PC-9 (cell line): Measurements from ENCODE around the gene DDX27.

Source experiments
- EZH2 ChIP-seq: fragments of 200-600 bp; sonication (generic); IDR thresholded peaks from 2 replicates; pipeline ENCODE4 v1.8.0; 2017; ENCODE audit warnings: antibody characterized with exemption, low read depth
- TF ChIP-seq, protein P1 (sequence below): fragments of 200-600 bp; sonication (generic); conservative IDR thresholded peaks from 2 replicates; pipeline ENCODE4 v1.6.1; 2017; ENCODE audit warnings: mixed run types, antibody characterized with exemption, mild to moderate bottlenecking, moderate library complexity

DNA sequence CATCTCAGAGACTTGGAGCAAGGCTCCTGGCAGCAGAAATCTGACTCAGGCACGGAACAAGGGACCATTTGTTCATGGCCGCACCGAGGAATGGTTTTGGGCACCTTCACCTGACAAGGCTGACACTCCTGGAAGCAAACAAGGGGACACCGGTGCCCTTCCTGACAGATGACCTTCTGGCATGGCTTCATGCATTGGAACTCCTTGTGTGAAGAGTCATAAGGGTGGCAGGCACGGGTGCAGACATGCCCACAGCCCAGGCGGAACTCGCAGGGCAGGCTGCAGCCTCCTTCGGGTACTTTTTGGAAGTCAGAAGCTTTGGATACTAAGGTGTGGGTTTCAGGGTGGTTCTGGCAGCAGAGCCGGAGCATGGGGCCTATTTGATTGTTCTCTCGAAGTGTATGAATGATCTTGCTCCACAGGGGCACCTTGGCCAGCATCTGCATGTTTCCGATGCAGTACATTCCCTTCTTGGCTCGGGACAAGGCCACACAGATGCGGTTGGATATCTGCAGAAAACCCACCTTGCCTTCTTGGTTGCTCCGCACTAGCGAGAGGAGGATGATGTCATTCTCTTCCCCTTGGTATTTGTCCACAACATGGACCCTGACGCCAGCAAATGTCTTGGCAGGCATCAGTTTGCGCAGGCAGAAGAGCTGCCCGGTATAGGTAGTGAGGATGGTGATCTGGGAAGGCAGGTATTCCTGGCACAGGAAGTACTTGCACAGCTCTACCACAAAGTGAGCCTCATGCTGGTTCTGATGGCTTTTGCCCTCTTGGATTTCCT, 29.9 kb downstream of the DDX27 start:
- TF ChIP-seq, protein P1, sequence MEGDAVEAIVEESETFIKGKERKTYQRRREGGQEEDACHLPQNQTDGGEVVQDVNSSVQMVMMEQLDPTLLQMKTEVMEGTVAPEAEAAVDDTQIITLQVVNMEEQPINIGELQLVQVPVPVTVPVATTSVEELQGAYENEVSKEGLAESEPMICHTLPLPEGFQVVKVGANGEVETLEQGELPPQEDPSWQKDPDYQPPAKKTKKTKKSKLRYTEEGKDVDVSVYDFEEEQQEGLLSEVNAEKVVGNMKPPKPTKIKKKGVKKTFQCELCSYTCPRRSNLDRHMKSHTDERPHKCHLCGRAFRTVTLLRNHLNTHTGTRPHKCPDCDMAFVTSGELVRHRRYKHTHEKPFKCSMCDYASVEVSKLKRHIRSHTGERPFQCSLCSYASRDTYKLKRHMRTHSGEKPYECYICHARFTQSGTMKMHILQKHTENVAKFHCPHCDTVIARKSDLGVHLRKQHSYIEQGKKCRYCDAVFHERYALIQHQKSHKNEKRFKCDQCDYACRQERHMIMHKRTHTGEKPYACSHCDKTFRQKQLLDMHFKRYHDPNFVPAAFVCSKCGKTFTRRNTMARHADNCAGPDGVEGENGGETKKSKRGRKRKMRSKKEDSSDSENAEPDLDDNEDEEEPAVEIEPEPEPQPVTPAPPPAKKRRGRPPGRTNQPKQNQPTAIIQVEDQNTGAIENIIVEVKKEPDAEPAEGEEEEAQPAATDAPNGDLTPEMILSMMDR = no peak
- no peak for TF ChIP-seq EZH2
